Testis (tissue), 2 donors: ENCODE results near the gene P3H2.

Source experiments
- CTCF ChIP-seq, 3 experiments: fragments of 450-650 bp in 2 of 3; fragments of 200-600 bp in 1 of 3; sonication (generic) in 1 of 3; IDR thresholded peaks; one replicate each; pipeline ENCODE4 v1.5.1; 2016 to 2019; ENCODE audit warnings: antibody characterized with exemption in 3 of 3, mild to moderate bottlenecking in 2 of 3, moderate library complexity in 1 of 3
- POLR2A ChIP-seq: fragments of 450-650 bp; IDR thresholded peaks from one replicate; pipeline ENCODE4 v1.6.1; 2017; ENCODE audit warnings: antibody characterized with exemption, mild to moderate bottlenecking, moderate library complexity

- TF ChIP-seq CTCF (IDR thresholded peaks at IDR 0.05) (no peak), POLR2A (no peak)
Observed at GRCh38 chr3:190010486-190010885, 110.2 kb downstream of the P3H2 start.
